Retina (tissue), 1 donor: ENCODE measurements around the gene CCDC174.

ENCODE experiments used
- DNase-seq: peaks from one replicate; pipeline ENCODE4 v3.0.0-alpha.2; 2016

CCDC174 gene

DNA sequence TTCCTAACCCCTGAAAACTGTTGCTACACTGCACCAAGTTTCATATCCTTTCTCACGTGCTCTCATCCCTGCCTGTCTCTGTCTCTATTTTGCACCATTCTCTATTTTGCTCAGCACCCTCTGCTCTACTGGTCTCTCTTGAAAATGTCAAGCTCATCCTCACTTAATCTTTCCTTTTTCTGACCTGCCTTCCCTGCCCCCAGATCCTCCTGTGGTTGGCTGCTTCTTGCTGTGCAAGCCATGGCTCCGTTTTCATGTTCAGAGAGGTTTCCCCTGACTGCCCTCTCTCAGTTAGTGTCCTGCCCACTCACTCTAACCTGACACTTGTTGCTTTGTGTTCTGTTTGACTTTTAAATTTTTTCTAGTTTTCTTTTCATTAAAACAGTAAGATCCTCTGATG lies 6.0 kb downstream of the CCDC174 start:
- DNase-seq: no peak

DNA sequence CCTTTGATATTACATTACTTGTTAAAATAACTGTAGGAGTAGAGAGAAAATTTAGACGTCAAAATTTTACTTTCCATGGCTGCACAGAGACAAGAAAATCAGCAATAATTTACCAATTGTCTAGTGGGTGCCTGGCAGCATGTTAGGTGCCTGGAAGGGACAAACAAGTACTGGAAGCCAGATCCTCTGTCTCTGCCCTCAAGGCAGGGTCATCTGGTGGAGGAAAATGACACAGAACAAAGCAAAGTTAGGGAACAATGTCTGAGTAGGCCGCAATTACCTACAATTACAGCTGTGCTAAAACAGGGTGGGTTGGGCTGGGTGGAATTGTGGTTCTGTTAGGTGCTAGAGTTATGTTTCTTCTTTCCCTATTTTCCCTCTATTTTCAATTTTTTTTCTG lies 7.4 kb downstream of the CCDC174 start:
- DNase-seq: no peak

DNA sequence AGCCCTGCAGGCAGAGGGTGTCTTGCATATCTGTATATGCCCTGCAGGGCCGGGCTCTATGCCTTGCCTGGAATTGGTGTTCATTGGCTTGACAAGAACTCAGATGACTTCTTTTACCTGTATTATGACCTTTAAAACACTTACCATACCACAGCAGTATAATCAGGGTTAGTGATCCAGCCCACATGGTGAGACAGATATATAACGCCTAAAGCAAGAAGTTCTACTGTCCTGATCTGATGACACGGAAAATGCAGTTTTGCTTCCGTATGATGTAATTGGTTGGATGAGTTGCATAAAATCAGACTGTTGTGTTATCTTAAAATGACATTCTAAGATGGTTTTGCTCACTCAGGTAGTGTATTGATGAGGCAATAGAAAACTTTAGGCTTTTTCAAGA lies 9.4 kb downstream of the CCDC174 start:
- DNase-seq: no peak

DNA sequence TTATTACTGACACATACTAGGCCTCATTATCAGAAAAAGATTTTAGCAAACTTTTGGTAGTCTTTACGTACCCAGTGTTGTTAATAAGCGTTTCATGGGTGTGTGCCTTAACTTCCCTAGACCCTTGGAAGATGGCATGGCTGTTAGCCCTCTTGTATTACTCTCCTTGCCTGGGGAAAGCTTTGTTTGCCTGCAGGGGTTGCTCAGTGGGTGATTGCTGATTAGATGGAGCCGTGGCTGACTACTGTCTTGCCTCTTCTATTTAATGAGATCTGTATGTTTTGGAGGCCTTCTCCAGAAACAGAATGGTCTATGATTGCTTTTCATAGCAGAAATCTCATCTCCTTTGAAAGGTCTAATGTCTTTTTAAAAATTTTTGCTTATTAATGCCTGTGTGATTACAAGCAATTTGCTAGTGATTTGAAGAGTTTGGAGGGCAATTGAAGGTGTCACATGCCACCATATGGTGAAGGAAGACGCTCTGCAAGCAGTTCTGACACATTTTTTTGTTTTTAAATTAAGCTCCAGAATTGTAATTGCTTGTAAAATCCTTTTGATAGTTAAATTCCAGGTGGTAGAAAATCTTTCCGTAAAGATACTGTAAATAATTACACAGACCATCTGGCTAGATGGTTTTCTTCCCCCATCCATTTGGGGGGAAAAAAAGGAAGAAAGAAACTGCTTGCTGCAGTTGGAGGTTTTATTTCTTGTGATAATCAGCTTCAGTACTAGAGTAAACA lies 12.0 kb downstream of the CCDC174 start:
- DNase-seq: no peak

DNA sequence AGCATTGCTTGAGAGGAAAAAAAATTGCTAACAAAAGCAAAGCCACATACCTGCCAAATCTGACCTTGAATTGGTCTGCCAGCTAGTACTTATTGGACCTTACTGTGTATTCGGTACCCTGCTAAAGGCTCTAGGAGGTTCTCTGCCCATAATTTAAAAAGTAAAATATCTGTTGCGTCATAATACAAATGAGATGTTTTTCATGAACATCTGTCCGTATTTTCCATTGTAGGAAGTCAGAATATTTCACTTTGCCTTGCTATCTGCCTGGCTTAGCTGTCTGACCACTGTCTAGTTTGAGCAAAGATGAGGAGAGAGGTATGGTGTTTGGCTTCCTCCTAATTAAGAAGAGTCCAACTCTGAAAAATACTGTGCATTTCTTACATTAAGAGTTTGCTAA lies 12.6 kb downstream of the CCDC174 start:
- DNase-seq: no peak

DNA sequence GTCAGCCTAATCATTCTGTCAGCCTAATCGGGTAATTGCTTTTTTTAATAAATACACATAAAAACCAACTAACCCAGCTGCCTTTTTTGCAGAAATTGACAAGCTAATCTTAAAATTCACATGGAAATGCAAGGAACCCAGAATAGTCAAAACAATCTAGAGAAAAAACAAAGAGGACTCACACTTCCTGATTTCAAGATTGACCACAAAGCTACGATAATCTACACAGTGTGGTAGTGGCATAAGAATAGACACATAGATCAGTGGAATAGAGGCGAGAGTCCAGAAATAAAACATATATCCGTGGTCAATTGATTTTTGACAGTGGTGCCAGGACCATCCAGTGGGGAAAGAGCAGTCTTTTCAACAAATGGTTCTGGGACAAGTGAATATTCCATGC lies 21.0 kb downstream of the CCDC174 start:
- no peak for DNase-seq

DNA sequence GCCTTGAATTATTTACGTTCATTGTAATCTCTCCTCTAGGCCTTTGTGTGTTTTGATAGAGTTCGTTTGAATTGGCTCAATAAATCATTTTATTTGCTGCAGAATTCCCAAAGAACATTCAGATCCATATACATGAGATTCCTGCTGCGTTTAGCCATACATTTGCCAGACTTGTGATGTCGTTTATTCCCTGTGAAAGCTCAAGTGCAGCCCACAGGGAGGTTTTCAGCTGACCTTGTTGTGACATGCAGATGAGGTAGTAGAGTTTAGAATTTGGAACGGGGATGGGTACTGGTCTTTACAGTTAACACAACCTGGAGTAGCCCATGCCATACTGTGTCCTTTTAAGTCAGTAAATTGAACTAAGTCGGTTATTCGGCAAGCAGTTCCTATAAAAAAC lies 23.3 kb downstream of the CCDC174 start, which contains the start of gene C3orf20:
TSS of gene C3orf20 (plus strand) at position 301 of the 400 bp plus-strand sequence. CDS start 7,573 bp downstream, outside the sequence.
- no peak for DNase-seq

DNA sequence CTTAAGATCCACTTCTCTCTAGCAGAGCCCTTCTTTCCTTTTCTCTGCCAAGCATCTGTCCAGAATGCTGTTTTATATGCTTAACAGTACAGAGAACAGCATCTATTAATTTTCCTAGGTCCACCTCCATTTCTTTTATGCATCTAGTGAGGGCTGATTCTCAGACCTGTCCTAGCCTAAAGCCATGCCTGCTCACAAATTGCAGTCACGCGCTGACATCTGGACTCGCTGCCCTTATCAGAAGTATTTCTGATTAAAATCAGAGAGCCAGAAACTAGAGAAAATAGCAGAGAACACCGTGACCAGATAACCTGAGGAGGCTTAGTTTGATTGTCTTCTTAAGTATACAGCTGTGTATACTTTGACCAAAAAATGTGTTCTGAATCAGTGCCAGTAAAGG lies 25.3 kb downstream of the CCDC174 start:
- no peak for DNase-seq

DNA sequence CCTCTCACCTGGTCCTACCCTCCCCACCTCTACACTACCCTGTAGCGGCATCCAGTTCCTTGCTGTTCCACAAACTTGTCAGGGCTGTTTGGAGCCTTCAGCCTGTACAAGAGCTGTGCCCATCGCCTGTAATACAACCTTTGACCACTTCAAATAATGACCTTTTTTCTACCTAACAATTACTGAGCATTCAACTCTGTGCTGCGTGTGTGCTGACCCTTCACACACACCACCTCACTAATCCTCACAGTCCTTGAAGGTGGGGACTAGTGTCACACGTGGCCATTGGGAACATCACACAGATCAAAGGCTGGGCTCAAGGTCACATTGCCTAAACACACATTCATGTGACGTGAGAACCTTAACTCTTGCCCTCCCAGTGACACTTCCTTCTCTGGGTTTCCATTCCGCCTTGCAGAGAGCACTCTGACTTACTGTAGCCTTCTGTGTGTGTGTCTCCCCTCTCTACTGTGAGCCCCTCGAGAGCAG lies 26.5 kb downstream of the CCDC174 start:
- no peak for DNase-seq

DNA sequence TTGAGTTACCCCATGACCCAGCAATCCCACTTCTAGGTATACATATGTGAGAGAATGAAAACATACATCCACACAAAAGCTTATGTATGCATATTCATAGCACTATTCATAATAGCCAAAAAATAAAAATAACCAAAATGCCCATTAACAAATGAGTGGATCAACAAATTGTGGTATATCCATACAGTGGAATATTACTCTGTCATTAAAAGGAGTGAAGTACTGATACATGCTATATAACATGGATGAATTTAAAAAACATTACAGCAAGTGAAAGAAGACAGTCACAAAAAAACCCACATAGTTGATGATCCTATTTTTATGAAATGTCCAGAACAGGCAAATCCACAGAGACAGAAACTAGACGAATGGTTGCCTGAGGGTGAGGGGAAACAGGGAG lies 28.6 kb downstream of the CCDC174 start:
- no peak for DNase-seq

DNA sequence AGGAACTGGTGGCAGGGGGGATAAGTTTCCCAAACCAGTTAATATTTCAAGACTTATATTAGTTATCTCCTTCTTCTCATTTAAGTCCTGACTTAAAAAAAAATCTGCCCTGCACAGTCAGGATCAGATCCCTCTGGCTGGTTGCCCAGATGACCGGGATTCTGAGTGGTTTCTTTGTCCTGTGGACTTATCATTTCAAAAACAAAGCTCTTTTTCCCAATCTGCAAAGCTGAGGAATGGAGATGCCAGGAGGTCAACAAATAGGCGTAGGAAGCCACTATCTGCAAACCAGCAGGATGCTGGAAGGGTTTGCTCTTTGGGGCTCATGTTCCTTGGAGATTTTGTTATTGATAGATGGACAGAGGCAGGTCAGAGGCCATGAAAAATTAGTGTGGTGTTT lies 29.2 kb downstream of the CCDC174 start:
- no peak for DNase-seq

DNA sequence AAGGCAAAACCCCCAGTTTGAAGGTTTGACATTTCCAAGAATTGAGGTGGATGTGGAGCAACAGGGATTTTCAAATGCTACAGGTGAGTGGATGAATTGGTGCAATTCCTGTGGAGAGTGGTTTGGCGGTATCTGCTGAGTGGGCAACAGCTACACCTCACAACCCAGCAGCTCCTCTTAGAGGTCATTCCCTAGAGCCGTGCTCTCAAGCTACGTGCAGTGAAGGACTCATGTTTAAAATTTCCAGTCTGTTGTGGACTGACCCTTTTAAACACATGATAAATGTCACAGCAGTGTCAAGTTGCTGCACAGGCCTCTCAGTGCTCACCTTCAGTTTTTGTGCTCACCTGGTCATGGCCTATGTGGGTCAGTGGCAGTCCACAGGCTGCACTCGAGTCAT lies 32.9 kb downstream of the CCDC174 start:
- DNase-seq: no peak

DNA sequence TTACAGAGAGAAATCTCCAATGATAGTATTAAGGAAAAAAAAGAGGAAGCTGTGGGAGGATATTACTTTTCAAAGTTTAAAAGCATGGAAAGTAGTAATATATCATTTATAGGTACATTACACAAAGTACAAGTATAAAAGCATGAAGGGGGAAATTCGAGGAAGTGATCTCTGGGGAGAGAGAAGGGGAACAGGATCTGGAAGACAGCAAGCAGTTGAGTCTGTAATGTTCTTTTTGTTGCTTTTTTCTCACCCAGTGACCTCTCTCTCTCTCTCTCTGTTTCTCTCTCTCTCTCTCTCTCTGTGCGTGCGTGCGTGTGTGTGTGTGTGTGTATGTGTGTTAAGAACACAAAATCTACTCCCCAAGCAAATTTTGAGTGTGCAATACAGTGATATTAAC lies 33.6 kb downstream of the CCDC174 start:
- DNase-seq: no peak

DNA sequence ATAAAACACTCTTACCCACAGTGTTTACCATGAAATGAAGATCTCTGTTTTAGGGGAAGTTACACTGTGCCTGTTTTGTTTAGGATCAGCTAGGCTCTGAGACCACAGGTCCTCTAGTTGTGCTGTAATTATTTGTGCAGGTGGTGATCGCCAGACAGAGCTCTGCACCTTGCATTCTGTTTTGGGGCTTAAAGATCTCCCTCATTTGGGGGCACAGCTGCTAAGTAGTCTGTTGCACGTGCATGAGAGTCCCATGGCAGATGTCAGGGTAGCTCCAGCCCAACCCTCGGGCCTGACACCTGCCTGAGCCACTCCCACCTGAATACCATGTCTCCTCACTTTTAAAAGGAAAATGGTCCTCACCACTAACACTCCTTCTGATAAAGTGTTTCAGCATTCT lies 35.8 kb downstream of the CCDC174 start:
- DNase-seq: no peak

DNA sequence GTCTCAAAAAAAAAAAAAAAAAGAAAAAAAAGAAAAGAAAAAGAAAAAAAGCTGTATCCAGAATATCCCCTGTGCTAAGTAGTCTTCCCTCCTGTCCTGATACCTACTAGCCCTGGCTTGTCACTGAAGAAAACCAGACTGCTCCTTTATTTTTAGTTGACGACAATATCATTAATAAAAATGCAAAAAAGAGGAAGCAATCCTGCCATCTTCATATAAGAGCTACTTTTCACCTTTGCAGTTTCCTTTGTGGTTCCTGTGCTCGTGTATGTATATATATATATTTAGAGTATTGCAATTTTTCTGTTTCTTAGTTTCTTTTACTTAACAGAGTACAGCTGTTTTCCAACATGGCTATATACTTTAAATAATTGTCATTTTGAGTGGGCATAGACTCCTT lies 37.0 kb downstream of the CCDC174 start:
- no peak for DNase-seq

DNA sequence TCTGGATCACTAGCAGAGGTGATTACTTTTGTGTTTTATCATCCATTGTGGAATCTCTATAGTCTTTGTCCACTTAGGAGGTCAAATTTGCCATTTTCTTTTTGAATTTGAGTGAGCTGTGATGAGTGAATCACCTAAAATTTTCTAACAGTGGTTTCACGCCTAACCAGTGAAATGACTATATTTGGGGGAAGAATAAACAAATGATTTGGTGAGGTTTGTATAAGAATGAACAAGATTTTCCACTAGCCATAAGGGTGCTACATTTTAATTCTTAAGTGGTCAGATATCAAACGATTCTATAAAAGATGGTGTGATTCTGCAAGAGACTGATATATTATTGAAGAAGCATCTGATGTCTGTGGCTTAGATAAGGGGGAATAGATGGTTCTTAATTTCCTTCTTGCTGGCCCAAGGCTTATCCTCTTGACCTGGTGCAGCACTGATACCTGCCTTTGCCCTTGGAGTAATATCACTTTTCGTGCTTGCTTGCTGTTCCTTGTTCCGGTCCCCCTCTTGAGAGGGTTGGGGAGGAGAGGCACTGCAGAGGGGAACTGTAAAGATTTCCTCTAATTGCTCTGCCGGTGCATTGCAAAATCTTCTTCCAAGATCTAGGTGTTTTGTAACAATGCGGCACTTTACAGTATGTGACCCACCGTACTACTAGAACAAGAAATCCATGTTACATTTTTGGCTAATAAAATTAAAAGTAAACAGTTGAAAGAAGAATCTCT lies 37.9 kb downstream of the CCDC174 start:
- no peak for DNase-seq

DNA sequence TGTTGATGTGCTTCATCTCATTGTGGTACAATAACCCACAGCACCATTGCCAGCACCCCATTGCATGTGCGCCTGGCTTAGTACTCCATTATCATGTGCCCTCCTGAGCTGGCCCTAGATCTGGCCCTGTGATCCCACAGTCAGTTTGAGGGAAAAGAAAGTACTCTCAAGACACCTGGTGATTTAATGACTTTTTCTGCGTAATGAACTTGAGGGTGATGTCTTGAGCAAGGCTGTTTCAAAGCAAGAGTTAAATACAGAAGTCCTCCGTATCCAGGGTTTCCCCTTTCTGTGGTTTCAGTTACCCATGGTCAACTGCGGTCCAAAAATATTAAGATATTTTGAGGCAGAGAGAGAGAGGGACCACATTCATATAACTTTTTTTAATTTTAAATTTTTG lies 39.7 kb downstream of the CCDC174 start:
- no peak for DNase-seq

DNA sequence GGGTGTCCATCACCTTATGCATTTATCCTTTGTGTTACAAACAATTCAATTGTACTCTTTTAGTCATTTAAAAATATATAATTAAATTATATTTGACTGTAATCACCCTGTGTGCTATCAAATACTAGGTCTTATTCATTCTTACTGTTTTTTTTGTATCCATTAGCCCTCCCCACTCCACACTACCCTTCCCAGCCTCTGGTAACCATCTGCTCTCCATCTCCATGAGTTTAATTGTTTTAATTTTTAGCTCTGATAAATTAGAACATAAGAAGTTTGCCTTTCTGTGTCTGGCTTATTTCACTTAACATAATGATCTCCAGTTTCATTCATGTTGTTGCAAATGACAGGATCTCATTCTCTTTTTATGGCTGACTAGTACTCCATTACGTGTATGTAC lies 40.2 kb downstream of the CCDC174 start:
- DNase-seq: no peak

DNA sequence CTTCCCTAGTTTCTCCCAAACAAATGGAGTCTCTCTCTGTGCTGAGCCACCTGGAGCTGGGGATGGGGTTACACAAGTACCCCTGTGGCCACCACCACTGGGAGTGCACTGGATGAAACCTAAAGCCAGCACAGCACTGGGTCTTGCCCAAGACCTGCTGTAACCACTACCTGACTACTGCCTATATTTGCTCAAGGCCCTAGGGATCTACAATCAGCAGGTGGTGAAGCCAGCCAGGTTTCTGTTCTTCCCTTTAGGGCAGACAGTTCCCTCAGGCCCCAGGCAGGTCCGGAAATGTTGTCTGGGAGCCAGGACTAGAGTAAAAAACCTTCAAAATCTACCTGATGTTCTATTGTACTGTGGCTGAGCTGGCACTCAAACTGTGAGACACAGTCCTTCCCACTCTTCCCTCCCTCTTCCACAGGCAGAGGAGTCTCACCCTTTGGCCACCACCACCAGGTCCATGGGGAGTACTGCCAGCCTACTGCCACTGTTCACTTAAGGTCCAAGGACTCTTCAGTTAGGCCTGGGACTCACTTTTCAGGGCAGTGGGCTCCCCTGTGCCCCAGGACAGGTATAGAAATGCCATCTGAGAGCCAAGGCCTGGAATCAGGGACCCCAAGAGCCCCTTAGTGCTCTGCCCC lies 47.2 kb downstream of the CCDC174 start:
- no peak for DNase-seq

DNA sequence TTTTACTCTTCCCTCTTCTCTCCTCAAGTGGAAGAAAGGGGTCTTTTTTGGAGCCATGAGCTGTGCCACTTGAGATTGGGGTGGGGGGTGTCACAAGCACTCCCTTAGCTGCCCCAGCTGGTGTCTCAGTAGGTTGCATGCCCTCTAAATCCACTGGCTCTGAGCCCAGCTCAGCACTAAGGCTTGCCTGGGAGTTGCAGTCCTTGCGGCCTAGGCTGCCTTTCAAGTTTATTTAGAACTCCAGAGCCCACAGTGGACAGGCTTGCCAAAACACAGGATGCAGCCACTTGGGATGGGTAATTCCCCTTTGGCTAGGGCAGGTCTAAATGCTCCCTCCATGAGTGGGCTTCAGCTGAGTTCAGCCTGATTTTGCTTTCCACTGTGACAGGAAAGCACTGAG lies 48.1 kb downstream of the CCDC174 start:
- DNase-seq: no peak

DNA sequence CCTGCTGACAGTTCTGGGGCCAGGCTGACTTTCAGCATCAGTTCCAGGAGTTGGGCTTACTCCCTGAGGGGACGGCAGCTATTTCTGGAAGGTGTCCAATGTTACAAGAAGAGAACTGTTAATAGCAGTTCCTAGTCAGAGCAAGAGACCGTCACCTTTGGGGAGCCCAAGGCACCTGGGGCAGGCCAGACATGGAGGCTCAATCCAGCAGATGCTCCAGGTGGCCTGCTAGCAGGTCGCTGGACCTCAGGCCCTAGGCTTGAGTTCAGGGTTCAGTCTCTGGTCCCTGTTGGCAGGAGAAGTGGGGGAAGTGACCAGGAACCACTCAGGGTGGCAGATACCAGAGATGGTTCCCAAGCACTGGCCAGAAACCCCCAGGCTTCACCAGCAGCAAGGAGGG lies 49.3 kb downstream of the CCDC174 start:
- DNase-seq: no peak

DNA sequence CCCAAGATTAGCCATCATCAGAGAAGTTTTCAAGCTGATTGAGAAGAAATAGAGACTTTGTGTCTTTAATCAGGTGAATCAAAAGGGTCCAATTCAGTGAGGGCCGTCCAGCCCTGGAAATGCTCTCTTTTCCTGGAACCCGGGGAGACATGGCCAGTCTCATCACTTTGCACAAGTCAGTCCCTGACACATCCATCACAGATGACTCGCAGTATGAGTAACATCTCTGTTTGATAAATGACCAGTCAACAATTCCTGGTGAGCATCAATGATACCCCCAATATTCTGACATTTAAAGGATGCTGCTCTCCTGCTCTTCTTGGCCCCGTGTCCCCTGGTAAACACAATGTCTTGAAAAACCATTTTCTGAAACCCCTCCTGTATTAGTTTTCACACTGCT lies 50.1 kb downstream of the CCDC174 start:
- DNase-seq: no peak

DNA sequence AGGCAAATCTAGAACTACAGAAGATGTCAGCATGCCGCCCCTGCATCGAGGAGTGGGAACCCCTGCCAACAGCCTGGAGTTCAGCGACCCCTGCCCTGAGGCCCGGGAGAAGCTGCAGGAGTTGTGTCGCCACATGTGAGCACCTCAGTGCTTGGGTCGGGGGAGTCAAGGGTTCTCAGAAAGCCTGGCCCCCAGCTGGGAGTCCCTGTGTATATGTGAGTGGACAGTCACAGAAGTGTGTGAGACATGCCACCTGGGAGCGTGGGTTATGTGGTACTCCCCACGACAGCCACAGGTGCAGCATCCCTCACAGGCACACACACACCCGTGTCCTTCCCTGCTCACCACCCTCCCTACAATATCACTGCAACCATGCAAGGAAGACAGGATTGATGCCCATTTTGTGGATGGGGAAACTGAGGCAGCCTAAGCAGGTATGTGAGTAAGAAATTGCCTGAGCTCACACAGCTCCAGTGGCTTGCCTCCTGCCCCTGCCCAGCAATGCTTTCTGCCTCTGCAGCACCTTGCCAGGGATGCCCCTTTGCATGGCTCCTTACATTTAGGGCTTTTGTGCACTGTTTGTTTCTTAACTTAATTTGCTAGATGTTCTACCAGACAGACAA lies 51.7 kb downstream of the CCDC174 start:
- no peak for DNase-seq

DNA sequence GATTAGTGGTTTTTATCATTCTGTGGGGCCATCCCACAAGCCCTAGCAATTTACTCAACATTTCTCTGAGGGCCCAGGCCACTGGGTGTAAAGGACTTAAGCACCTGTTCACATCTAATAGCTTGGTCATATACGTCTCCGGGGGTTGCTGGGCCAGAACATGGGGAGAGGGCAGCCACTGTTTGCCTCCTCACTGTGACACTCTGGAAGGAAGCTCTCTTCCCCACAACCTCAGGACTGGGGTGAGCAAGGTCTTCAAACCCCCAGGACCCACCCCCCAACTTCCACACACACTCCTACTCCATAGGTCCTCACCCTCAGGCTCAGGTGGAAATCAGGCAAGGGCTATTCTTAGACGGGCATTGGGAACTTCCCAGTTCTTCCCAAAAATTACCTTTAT lies 52.2 kb downstream of the CCDC174 start:
- no peak for DNase-seq
